ENCODE data around the gene ATXN1.

GRCh38 chr6:16592223-16592911 lies 168.9 kb downstream of the ATXN1 start:
- TF ChIP-seq GATA2 (IDR thresholded peaks at IDR 0.05; ENCODE audit: low read depth, low read length) (no peak), GATA3 (IDR thresholded peaks at IDR 0.05; ENCODE audit: low read depth, low read length) (no peak)
